Measurements from ENCODE around the gene NGF. TPM values are rescaled to one million over a fixed set of nuclear protein-coding genes. Genes with fewer than 3 reads are reported as not detected.

NGF gene
- total and polyA plus RNA-seq, 9 of the 15 experiments (the other 6 are each of a cell fraction or from before 2014, with no cell fraction given): not detected

GRCh38 chr1:115239426-115239825, 98.6 kb downstream of the NGF start (continued):
- no peak for TF ChIP-seq THAP12 (CRISPR knock-in tag; IDR thresholded peaks at IDR 0.05)
- TF ChIP-seq PCBP1 (IDR thresholded peaks at IDR 0.05; ENCODE audit: low read depth, low read length, poor library complexity, severe bottlenecking): no peak
- TF ChIP-seq HBP1 (CRISPR knock-in tag; IDR thresholded peaks at IDR 0.05): no peak

- Histone ChIP-seq H3K79me2 (ENCODE audit: control insufficient read depth, insufficient read depth, low read length) (no peaks in the 10 kb centered on the region), H3K9me3 (replicated peaks; ENCODE audit: control insufficient read depth, insufficient read depth, low read depth, low read length) (no peaks in the 10 kb centered on the region), H3K4me1 (replicated peaks in 1 of 2; ENCODE audit: control insufficient read depth in 2 of 2, insufficient read depth in 2 of 2, low read length in 2 of 2) (no peaks in the 10 kb centered on the region), H3K27me3 (ENCODE audit: control insufficient read depth in 2 of 2, insufficient read depth in 2 of 2, low read length in 2 of 2) (no peaks in the 10 kb centered on the region), H3K36me3 (ENCODE audit: control insufficient read depth, insufficient read depth, low read length) (no peaks in the 10 kb centered on the region), H3K9me1 (ENCODE audit: control insufficient read depth, insufficient read depth, low read length) (no peaks in the 10 kb centered on the region), H3K9ac (ENCODE audit: insufficient read depth in 1 of 2, low read depth in 2 of 2, low read length in 2 of 2) (no peak overlapping the region), H4K20me1 (replicated peaks; ENCODE audit: control insufficient read depth, insufficient read depth, low read length) (no peaks in the 10 kb centered on the region), H2AFZ (ENCODE audit: low read depth, low read length) (no peak overlapping the region), H3K27ac (ENCODE audit: extremely low read depth, low read depth, low read length) (no peak overlapping the region), H3K4me2 (ENCODE audit: insufficient read depth, low read length) (no peak overlapping the region), H3K4me3 (no peak overlapping the region)
- no TSS peak for BruUV-seq (replicated peaks)
- FAIRE-seq (no peak), ATAC-seq (no peak), DNase-seq (ENCODE audit: extremely low read depth in 1 of 4, low spot score in 3 of 4) (no peak)
- ChIA-PET POLR2A (no interaction called here), CTCF (ENCODE audit: low intra/inter-chr PET ratio) (no interaction called here)
- intact Hi-C loops (cut with micrococcal nuclease) (no loop called here), in situ Hi-C loops (cut with MboI) (no loop called here)
- TF ChIP-seq ZNF12 (CRISPR knock-in tag; IDR thresholded peaks at IDR 0.05) (no peak), NELFE (IDR thresholded peaks at IDR 0.05; ENCODE audit: insufficient read depth, insufficient read length) (no peak), PRDM10 (IDR thresholded peaks at IDR 0.05; ENCODE audit: partially characterized antibody) (no peak), SMAD3 (CRISPR knock-in tag; conservative IDR thresholded peaks at IDR 0.05) (no peak), EP400 (IDR thresholded peaks at IDR 0.05) (no peak), ATF2 (CRISPR knock-in tag; IDR thresholded peaks at IDR 0.05) (no peak), POLR2B (IDR thresholded peaks at IDR 0.05; ENCODE audit: low read depth, partially characterized antibody) (no peak), FOXM1 (IDR thresholded peaks at IDR 0.05; ENCODE audit: low read depth) (no peak), FOXM1 (CRISPR knock-in tag; IDR thresholded peaks at IDR 0.05; ENCODE audit: low read depth) (no peak), MTA3 (IDR thresholded peaks at IDR 0.05; ENCODE audit: borderline replicate concordance) (no peak)
Observed at GRCh38 chr1:115239148-115239422, 99.0 kb downstream of the NGF start.
